Measurements from ENCODE around the gene ODR4. TPM values are rescaled to one million over a fixed set of nuclear protein-coding genes. Genes with fewer than 3 reads are reported as not detected.

ODR4 gene
- polyA plus RNA-seq, 1 donor from 2014 or later, result 32.6 TPM

DNA sequence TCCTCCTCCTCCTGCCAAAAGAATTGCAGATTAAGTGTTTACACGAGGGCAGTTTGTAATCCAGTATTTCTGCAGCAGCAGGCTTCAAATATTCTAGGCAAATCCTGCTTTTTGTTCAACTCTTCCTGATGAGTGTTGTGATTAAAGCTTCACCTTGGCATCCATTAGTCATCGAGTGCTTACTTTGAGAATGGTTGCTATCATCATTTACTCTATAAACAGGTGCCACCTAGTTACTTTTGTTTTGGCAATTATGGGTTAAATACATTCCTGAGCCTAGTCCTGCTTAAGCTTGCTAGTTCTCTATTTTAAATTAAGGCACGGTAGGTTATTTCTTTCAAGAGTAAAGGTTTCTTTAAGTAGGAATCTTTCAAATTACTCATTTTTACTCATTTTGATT is 64.9 kb downstream of the ODR4 start:
- H3K4me2 ChIP-seq (ENCODE audit: low read length), result no peak overlapping the region
- H4K20me1 ChIP-seq (ENCODE audit: insufficient read depth), result no peaks in the 10 kb centered on the region
- no peak overlapping the region for H3K27ac ChIP-seq (ENCODE audit: low read length)
- H3K27me3 ChIP-seq (ENCODE audit: insufficient read depth, low read depth, low read length), result no peaks in the 10 kb centered on the region
- no peaks in the 10 kb centered on the region for H3K9me2 ChIP-seq (ENCODE audit: insufficient read depth, low read length)
- no peak overlapping the region for H2AFZ ChIP-seq (ENCODE audit: low read depth, low read length)
- no peaks in the 10 kb centered on the region for H3F3A ChIP-seq (ENCODE audit: insufficient read depth, low read length, poor library complexity, severe bottlenecking)
- no peak overlapping the region for H3K4me3 ChIP-seq (ENCODE audit: low read length)
- no peaks in the 10 kb centered on the region for H3K9me3 ChIP-seq (ENCODE audit: low read length)
- H3K9ac ChIP-seq (ENCODE audit: low read length), result no peak overlapping the region
- TF ChIP-seq SMC3 (conservative IDR thresholded peaks at IDR 0.05; ENCODE audit: poor library complexity) (no peak), EP300 (conservative IDR thresholded peaks at IDR 0.05; ENCODE audit: poor library complexity, severe bottlenecking) (no peak), MXI1 (conservative IDR thresholded peaks at IDR 0.05; ENCODE audit: poor library complexity, severe bottlenecking) (no peak), POLR2AphosphoS5 (IDR thresholded peaks at IDR 0.05) (no peak), EZH2 (IDR thresholded peaks at IDR 0.05; ENCODE audit: borderline replicate concordance, insufficient read depth, low read length, poor library complexity, severe bottlenecking) (no peak), TAF1 (IDR thresholded peaks at IDR 0.05; ENCODE audit: low read depth) (no peak), CTCF (IDR thresholded peaks at IDR 0.05; ENCODE audit: poor library complexity, severe bottlenecking) (no peak), RAD21 (conservative IDR thresholded peaks at IDR 0.05) (no peak)
- TF ChIP-seq, protein P1, sequence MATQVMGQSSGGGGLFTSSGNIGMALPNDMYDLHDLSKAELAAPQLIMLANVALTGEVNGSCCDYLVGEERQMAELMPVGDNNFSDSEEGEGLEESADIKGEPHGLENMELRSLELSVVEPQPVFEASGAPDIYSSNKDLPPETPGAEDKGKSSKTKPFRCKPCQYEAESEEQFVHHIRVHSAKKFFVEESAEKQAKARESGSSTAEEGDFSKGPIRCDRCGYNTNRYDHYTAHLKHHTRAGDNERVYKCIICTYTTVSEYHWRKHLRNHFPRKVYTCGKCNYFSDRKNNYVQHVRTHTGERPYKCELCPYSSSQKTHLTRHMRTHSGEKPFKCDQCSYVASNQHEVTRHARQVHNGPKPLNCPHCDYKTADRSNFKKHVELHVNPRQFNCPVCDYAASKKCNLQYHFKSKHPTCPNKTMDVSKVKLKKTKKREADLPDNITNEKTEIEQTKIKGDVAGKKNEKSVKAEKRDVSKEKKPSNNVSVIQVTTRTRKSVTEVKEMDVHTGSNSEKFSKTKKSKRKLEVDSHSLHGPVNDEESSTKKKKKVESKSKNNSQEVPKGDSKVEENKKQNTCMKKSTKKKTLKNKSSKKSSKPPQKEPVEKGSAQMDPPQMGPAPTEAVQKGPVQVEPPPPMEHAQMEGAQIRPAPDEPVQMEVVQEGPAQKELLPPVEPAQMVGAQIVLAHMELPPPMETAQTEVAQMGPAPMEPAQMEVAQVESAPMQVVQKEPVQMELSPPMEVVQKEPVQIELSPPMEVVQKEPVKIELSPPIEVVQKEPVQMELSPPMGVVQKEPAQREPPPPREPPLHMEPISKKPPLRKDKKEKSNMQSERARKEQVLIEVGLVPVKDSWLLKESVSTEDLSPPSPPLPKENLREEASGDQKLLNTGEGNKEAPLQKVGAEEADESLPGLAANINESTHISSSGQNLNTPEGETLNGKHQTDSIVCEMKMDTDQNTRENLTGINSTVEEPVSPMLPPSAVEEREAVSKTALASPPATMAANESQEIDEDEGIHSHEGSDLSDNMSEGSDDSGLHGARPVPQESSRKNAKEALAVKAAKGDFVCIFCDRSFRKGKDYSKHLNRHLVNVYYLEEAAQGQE (IDR thresholded peaks at IDR 0.05; ENCODE audit: borderline replicate concordance), result no peak
- no peaks in the 10 kb centered on the region for H3K79me2 ChIP-seq (replicated peaks; ENCODE audit: insufficient read depth, low read length)
- H3K36me3 ChIP-seq (ENCODE audit: insufficient read depth, low read length), result no peaks in the 10 kb centered on the region

DNA sequence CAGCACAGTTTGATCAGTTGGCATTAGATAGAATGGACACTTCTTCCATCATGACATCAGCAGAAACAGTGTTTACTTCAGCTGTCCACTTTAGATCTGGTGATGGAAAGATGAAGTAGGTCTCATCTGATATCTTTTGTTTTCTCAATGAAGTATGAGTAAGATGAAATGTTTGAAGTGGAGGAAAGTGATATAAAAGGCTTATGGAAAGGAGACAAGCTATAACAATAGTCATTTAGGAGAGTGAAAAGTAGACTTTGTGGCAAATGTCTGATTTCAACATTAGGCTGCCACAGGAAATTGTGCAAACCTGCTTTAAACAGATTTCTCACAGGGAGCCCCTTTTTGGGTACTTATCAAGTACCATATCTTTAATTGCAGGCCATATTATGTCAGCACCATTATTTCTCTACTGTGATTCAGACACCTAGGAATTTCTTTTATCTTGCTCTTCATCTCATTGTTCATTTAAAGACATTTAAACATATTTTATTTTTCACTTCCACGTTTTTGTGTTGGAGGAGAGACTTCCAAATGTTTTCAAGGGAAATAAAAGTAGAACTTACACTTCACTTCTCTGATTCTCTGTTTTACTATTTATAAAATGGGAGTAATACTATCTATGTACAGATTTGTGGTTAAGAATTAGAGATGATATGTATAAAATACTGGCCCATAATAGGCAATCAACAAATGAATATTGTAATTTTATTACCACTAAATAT is 67.2 kb downstream of the ODR4 start:
- no peaks in the 10 kb centered on the region for H3K79me2 ChIP-seq (replicated peaks; ENCODE audit: insufficient read depth, low read length)
- no peak overlapping the region for H2AFZ ChIP-seq (ENCODE audit: low read depth, low read length)
- no peak for TF ChIP-seq SMC3 (conservative IDR thresholded peaks at IDR 0.05; ENCODE audit: poor library complexity)
- no peak for TF ChIP-seq EP300 (conservative IDR thresholded peaks at IDR 0.05; ENCODE audit: poor library complexity, severe bottlenecking)
- TF ChIP-seq, protein P1 (IDR thresholded peaks at IDR 0.05; ENCODE audit: borderline replicate concordance), result no peak
- no peak for TF ChIP-seq TAF1 (IDR thresholded peaks at IDR 0.05; ENCODE audit: low read depth)
- no peak for TF ChIP-seq EZH2 (IDR thresholded peaks at IDR 0.05; ENCODE audit: borderline replicate concordance, insufficient read depth, low read length, poor library complexity, severe bottlenecking)
- no peak for TF ChIP-seq MXI1 (conservative IDR thresholded peaks at IDR 0.05; ENCODE audit: poor library complexity, severe bottlenecking)
- no peak for TF ChIP-seq POLR2AphosphoS5 (IDR thresholded peaks at IDR 0.05)
- no peak for TF ChIP-seq RAD21 (conservative IDR thresholded peaks at IDR 0.05)
- no peak overlapping the region for H3K27ac ChIP-seq (ENCODE audit: low read length)
- no peaks in the 10 kb centered on the region for H3K9me3 ChIP-seq (ENCODE audit: low read length)
- no peaks in the 10 kb centered on the region for H3F3A ChIP-seq (ENCODE audit: insufficient read depth, low read length, poor library complexity, severe bottlenecking)
- no peaks in the 10 kb centered on the region for H3K9me2 ChIP-seq (ENCODE audit: insufficient read depth, low read length)
- H3K9ac ChIP-seq (ENCODE audit: low read length), result no peak overlapping the region
- H3K27me3 ChIP-seq (ENCODE audit: insufficient read depth, low read depth, low read length), result no peaks in the 10 kb centered on the region
- no peaks in the 10 kb centered on the region for H3K36me3 ChIP-seq (ENCODE audit: insufficient read depth, low read length)
- H4K20me1 ChIP-seq (ENCODE audit: insufficient read depth), result no peaks in the 10 kb centered on the region
- H3K4me3 ChIP-seq (ENCODE audit: low read length), result no peak overlapping the region
- H3K4me2 ChIP-seq (ENCODE audit: low read length), result no peak overlapping the region

Data from neural cell (in vitro differentiated cells).